HepG2 (cell line): Measurements from ENCODE around the gene GSAP. TPM values are rescaled to one million over a fixed set of nuclear protein-coding genes. Genes with fewer than 3 reads are reported as not detected.

Experiments used
- ATF2 ChIP-seq: sonication (generic); formaldehyde crosslinking; IDR thresholded peaks from 2 replicates; pipeline ENCODE4 v1.4.0; 2020; ENCODE audit warnings: missing genetic modification reagents
- DMAP1 ChIP-seq: IDR thresholded peaks from 2 replicates; pipeline ENCODE4 v1.6.1; 2016
- HMG20A ChIP-seq: IDR thresholded peaks from 2 replicates; pipeline ENCODE4 v1.6.1; 2016; ENCODE audit warnings: borderline replicate concordance
- HNRNPUL1 ChIP-seq: fragments of 200-400 bp; formaldehyde crosslinking; IDR thresholded peaks from 2 replicates; pipeline ENCODE4 v1.6.1; 2017; ENCODE audit warnings: low read depth, mild to moderate bottlenecking, low read length, moderate library complexity
- MEIS2 ChIP-seq: sonication (generic); formaldehyde crosslinking; IDR thresholded peaks from 2 replicates; pipeline ENCODE4 v1.9.0; 2021; ENCODE audit warnings: mild to moderate bottlenecking, missing genetic modification reagents
- NFYB ChIP-seq: sonication (generic); formaldehyde crosslinking; IDR thresholded peaks from 2 replicates; pipeline ENCODE4 v1.4.0; 2020; ENCODE audit warnings: missing genetic modification reagents
- NFYC ChIP-seq: IDR thresholded peaks from 2 replicates; pipeline ENCODE4 v1.6.1; 2016; ENCODE audit warnings: missing genetic modification reagents, missing compliant biosample characterization
- NONO ChIP-seq, 2 experiments: fragments of 450-650 bp in 1 of 2; sonication (generic) in 1 of 2; formaldehyde crosslinking in 1 of 2; IDR thresholded peaks in 1 of 2; conservative IDR thresholded peaks in 1 of 2; 2 replicates each; pipeline versions ENCODE4 v1.6.1 to v1.8.0; 2017 to 2022; ENCODE audit warnings: mild to moderate bottlenecking in 1 of 2, missing genetic modification reagents in 1 of 2, moderate library complexity in 1 of 2
- NR2F6 ChIP-seq, 2 experiments: IDR thresholded peaks; 2 replicates each; pipeline ENCODE4 v1.6.1; 2016; ENCODE audit warnings: antibody characterized with exemption in 1 of 2, mild to moderate bottlenecking in 1 of 2
- ZBTB1 ChIP-seq: sonication (generic); formaldehyde crosslinking; IDR thresholded peaks from 2 replicates; pipeline ENCODE4 v1.4.0; 2020; ENCODE audit warnings: missing genetic modification reagents, borderline replicate concordance
- ZNF296 ChIP-seq: sonication (generic); formaldehyde crosslinking; conservative IDR thresholded peaks from 2 replicates; pipeline ENCODE4 v1.5.0; 2020; ENCODE audit warnings: mild to moderate bottlenecking, missing genetic modification reagents
- ZNF326 ChIP-seq: sonication (generic); formaldehyde crosslinking; IDR thresholded peaks from 2 replicates; pipeline ENCODE4 v1.4.0; 2020; ENCODE audit warnings: missing genetic modification reagents, borderline replicate concordance
- ZNF33A ChIP-seq: sonication (generic); formaldehyde crosslinking; IDR thresholded peaks from 2 replicates; pipeline ENCODE4 v1.5.1; 2020; ENCODE audit warnings: missing genetic modification reagents, mild to moderate bottlenecking, moderate library complexity, borderline replicate concordance
- ZNF552 ChIP-seq: sonication (generic); formaldehyde crosslinking; IDR thresholded peaks from 2 replicates; pipeline ENCODE4 v1.9.0; 2022; ENCODE audit warnings: missing genetic modification reagents, mild to moderate bottlenecking, borderline replicate concordance
- ZNF841 ChIP-seq: sonication (generic); formaldehyde crosslinking; IDR thresholded peaks from 2 replicates; pipeline ENCODE4 v1.8.1; 2023; ENCODE audit warnings: missing genetic modification reagents, borderline replicate concordance
- ZNF883 ChIP-seq: sonication (generic); formaldehyde crosslinking; IDR thresholded peaks from 2 replicates; pipeline ENCODE4 v1.5.1; 2020; ENCODE audit warnings: mild to moderate bottlenecking, missing genetic modification reagents; ENCODE audit errors: not compliant biosample characterization
- polyA plus RNA-seq, 8 experiments: library from polyadenylated mRNA; depleted of rRNA in 3 of 8; stranded (reverse) in 7 of 8; unstranded in 1 of 8; fragments of >200 nt; fragmentation: Illumina TruSeq in 4 of 8; extraction: Trizol in 4 of 8; gene quantifications; 2 replicates each; pipeline versions ENCODE4 v1.2.1 to v1.2.3, GENCODE V29; 2011 to 2016; ENCODE audit warnings: low read depth in 4 of 8, missing spikeins in 1 of 8, mixed read lengths in 1 of 8; ENCODE audit not compliant: insufficient read depth in 1 of 8
- total RNA-seq, 5 experiments: library from RNA; depleted of rRNA; stranded (reverse); fragments of >200 nt; fragmentation: Illumina TruSeq; extraction: Trizol; gene quantifications; 2 replicates each; pipeline ENCODE4 v1.2.3, GENCODE V29; 2016; ENCODE audit warnings: low read depth in 1 of 5
- TF ChIP-seq, protein P1 (sequence below): sonication (generic); formaldehyde crosslinking; IDR thresholded peaks from 2 replicates; pipeline ENCODE4 v1.8.1; 2023; ENCODE audit warnings: mild to moderate bottlenecking, inconsistent platforms, moderate library complexity, missing genetic modification reagents, borderline replicate concordance
- TF ChIP-seq, protein P2 (sequence below): sonication (generic); formaldehyde crosslinking; IDR thresholded peaks from 2 replicates; pipeline ENCODE4 v1.5.0; 2020; ENCODE audit warnings: mild to moderate bottlenecking, missing genetic modification reagents
- TF ChIP-seq, protein P3 (sequence below): sonication (generic); formaldehyde crosslinking; IDR thresholded peaks from 2 replicates; pipeline ENCODE4 v1.4.0; 2020; ENCODE audit warnings: missing genetic modification reagents

Gene GSAP
- total and polyA plus RNA-seq, 2 of the 13 experiments (the other 11 are each of a cell fraction or from before 2014, with no cell fraction given): 34.6 to 40.6 TPM

DNA sequence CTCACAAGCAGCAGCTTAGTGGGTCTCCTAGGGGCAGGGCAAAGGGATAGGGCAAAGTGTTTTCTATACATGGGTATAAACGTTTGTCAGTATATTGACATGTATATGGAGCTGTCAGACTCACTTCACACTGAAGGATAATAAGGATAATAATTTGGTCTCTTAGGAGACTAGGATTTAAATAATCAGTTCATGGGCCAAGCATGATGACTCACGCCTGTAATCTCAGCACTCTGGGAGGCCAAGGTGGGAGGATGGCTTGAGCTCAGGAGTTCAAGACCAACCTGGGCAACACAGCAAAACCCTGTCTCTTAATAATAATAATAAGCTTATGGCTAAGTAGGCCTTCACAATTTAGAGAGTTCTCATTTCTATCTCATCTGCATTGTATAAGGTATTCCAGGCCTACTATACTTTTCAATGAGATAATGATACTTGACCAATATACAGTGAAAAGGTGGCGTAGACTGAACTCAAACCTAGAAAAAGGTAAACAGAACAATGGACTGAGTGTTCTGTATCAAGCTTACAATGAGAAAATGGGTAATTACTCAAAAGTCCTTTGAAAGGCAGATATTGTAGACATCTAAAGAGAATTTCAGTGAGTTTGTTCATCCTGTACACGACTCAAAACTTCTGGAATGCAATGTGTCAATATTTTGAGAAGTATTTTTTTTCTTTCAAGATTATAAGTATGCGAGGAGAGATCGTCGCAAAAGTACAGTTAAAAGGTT, 7.0 kb downstream of the GSAP start (continued):
- TF ChIP-seq, protein P1, sequence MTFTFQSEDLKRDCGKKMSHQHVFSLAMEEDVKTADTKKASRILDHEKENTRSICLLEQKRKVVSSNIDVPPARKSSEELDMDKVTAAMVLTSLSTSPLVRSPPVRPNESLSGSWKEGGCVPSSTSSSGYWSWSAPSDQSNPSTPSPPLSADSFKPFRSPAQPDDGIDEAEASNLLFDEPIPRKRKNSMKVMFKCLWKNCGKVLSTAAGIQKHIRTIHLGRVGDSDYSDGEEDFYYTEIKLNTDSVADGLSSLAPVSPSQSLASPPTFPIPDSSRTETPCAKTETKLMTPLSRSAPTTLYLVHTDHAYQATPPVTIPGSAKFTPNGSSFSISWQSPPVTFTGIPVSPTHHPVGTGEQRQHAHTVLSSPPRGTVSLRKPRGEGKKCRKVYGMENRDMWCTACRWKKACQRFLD: no peak
- TF ChIP-seq ZNF326 (CRISPR knock-in tag): no peak
- TF ChIP-seq HNRNPUL1: no peak
- no peak for TF ChIP-seq MEIS2 (CRISPR knock-in tag)
- no peak for TF ChIP-seq NONO (IDR thresholded peaks at IDR 0.05)
- TF ChIP-seq NONO (CRISPR knock-in tag; conservative IDR thresholded peaks at IDR 0.05): no peak
- TF ChIP-seq HMG20A (CRISPR knock-in tag): peak; percentile 83
- peak; percentile 55 for TF ChIP-seq ATF2 (CRISPR knock-in tag)
- TF ChIP-seq ZBTB1 (CRISPR knock-in tag): no peak
- TF ChIP-seq ZNF296 (CRISPR knock-in tag): no peak
- no peak for TF ChIP-seq NFYC (CRISPR knock-in tag)
- TF ChIP-seq ZNF33A (CRISPR knock-in tag): no peak
- TF ChIP-seq, protein P2, sequence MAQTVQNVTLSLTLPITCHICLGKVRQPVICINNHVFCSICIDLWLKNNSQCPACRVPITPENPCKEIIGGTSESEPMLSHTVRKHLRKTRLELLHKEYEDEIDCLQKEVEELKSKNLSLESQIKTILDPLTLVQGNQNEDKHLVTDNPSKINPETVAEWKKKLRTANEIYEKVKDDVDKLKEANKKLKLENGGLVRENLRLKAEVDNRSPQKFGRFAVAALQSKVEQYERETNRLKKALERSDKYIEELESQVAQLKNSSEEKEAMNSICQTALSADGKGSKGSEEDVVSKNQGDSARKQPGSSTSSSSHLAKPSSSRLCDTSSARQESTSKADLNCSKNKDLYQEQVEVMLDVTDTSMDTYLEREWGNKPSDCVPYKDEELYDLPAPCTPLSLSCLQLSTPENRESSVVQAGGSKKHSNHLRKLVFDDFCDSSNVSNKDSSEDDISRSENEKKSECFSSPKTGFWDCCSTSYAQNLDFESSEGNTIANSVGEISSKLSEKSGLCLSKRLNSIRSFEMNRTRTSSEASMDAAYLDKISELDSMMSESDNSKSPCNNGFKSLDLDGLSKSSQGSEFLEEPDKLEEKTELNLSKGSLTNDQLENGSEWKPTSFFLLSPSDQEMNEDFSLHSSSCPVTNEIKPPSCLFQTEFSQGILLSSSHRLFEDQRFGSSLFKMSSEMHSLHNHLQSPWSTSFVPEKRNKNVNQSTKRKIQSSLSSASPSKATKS (CRISPR knock-in tag): no peak
- TF ChIP-seq ZNF841 (CRISPR knock-in tag): no peak
- TF ChIP-seq ZNF883 (CRISPR knock-in tag): no peak
- TF ChIP-seq ZNF552 (CRISPR knock-in tag): no peak
- no peak; the same call in 1 of the 2 replicates for TF ChIP-seq NR2F6 (IDR thresholded peaks at IDR 0.05)
- TF ChIP-seq NR2F6 (CRISPR knock-in tag; IDR thresholded peaks at IDR 0.05): peak; percentile 29; the same call in 1 of the 2 replicates
- TF ChIP-seq, protein P3, sequence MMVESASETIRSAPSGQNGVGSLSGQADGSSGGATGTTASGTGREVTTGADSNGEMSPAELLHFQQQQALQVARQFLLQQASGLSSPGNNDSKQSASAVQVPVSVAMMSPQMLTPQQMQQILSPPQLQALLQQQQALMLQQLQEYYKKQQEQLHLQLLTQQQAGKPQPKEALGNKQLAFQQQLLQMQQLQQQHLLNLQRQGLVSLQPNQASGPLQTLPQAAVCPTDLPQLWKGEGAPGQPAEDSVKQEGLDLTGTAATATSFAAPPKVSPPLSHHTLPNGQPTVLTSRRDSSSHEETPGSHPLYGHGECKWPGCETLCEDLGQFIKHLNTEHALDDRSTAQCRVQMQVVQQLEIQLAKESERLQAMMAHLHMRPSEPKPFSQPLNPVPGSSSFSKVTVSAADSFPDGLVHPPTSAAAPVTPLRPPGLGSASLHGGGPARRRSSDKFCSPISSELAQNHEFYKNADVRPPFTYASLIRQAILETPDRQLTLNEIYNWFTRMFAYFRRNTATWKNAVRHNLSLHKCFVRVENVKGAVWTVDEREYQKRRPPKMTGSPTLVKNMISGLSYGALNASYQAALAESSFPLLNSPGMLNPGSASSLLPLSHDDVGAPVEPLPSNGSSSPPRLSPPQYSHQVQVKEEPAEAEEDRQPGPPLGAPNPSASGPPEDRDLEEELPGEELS (CRISPR knock-in tag): peak; percentile 53
- TF ChIP-seq DMAP1 (CRISPR knock-in tag): 0 out of 2 replicates have a peak, but pooled peaks have one; percentile 38
- no peak for TF ChIP-seq NFYB (CRISPR knock-in tag)
